Smooth muscle cell of the brain vasculature (primary cell): ENCODE measurements around the gene ADCYAP1R1.

Experiments used
- DNase-seq: peaks from one replicate; pipeline ENCODE4 v3.0.0-alpha.2; 2012; ENCODE audit warnings: low read depth, low spot score

Gene ADCYAP1R1

DNA sequence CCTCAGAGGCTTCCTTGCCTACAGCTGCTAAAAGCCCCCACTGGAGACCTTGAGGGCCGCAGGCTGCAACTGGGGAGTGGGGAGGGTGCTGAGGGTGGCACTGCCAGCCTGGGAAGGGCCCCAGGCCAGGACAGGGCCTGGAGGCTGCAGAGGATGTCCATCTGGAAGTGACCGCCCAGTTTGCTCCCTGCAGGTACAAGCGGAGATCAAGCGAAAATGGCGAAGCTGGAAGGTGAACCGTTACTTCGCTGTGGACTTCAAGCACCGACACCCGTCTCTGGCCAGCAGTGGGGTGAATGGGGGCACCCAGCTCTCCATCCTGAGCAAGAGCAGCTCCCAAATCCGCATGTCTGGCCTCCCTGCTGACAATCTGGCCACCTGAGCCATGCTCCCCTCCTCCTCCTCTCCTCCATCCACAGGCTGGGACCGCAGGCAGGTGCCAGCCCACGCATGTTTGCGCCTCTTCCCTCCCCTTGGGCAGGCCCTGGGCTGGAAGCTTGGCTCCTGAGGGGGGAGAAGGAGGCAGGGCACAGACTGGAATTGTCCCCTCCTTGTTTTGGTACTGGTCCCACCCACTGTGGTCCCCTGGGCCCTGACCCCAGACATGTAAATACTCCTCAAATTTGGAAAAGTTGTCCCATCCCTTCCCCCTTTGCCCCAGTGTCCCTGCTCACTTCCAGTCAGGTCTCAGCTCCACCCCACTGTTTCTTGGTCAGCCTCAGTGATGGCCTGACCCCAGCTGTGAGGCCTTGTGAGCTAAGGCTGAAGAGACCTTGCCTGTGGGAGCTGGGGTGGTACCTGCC lies 54.4 kb downstream of the ADCYAP1R1 start:
- no peak for DNase-seq

DNA sequence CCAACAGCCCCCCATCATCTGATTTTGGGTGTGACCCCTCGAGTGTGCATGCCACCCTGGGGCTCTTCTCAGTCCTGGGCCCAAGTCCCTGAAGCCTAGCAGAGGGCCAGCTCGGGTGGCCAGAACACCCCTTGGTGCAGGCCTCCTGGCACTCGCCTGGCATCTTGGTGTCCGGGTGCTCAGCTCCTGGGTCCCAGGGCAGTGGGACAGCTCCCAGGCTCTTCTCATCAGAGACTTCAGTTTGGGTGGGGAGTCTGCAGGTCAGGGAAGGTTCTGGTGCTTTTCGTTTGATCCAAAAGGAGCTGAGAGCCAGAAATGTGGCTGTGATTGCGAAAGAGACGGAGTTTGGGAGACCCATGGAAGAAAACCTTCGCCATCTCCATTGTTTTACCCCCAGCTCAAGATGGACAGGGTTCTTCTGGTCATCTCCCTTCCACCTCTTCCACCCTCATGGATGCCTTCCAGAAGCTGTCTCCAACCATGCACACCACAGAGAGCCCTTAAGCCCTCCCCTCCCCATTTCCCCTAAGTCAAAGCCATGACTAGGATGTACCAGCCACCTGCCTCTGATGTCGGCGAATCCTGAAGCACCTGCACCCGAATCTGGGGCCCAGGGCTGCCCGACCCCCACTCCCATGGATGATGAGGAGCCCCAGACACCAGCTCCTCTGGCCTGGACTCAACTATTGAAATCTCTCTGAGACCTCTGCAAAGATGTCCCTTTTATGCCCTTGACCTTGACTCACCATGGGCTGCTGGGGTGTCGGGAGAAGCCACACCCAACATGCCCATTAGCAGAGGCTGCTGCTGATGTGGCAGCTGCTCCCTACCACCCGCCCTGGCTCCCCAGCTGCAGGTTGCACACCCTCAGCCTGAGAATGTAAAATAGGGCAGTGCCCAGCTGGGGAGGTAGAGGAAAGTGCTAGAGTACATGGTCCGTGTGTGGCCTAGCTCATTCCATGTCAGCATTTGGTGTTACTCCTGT lies 55.3 kb downstream of the ADCYAP1R1 start:
- no peak for DNase-seq

DNA sequence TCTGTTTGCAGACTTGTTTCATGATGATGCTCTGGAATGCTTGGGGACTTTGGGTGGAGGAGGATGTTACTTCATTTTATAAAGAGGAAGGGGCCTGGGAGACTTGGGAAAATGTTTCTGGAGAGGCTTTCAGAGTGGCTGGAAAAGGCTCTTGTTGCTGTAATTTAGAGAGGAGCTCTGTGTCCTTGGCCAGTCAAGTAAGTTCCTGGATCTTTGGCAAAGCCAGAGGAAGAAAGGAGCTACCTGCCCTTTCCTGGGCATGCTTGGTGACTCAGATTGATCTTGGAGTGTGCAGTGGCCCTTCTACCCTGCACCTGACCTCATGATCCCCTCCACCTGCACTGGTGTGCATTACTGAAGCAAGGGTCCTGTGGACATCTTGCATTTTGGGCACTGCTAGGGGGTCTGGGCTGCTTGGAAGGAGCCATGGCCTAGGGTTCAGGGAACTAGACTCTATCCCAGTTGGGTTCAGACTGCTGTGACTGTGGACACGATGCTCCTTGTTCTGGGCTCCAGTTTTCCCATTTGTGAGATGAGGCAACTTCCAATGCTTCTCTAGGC lies 56.1 kb downstream of the ADCYAP1R1 start:
- no peak for DNase-seq

DNA sequence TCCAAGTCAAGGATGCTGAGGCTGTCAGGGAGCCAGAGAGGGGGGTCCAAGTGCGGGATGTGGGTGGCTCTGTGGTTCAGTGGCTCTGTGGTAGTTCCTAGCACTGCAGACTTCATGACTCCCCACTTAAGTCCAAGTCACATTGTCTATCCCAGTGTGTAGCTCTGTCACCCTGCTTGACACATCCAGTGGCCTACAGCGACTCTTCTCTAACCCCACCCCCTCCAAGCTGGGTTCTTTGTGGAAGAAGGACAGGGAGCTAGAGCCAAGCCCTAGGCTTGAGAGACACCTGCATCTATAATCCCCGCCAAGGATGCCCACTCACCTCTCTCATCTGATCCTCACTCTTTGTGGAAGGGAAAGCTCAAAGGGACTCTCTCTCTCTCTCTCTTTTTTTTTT lies 57.6 kb downstream of the ADCYAP1R1 start:
- no peak for DNase-seq

DNA sequence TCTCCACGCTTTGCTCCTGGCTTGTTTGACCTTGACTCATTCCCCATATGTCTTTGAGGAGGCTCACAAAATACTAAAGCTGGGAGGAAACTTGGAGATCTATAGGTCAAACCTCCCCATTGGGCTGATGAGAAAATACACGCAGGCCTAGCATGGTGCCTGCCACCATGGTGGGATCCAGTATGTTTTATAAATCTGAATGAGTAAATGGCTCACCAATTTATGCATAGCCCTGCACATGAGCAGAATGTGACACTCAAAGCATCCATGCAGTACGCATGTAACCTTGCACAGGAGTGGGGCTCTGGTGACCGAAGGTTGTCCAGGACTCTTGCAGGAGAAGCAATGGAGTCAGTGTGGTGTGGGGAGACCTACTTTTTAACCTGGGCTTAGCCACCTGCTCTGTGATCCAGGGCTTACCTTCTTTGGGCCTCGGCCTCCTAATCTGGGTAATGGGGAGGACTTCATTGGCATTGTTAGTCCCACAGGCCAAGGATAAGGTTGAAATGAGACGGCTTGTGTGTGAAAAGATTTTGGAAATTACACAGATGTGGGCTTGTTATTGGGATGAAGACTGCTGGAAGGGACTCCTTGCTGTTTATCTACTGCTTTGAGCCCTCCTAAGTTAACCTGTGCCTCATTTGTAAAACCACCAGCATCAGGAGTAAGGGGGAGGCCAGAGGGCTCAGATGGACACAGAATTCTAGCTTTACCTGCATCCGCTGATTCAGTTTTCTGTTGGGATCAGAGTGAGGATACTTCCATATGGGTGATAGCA lies 58.4 kb downstream of the ADCYAP1R1 start:
- DNase-seq: no peak

DNA sequence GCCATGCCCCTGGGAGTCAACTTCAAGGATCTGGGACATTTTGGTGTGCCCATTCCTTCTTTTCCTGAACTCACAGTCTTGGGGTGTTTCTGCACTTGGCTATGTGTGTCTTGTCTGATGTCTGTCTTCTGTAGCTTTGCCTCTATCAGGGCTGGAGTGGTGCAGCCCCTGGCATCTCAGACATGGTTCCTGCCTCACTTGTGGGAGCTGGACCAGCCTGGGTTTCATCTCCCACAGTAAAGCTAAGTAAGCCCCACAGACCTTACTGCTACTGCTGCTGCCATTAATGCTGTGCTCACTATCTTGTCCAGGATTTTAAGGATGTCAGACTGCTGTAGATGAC lies 59.0 kb downstream of the ADCYAP1R1 start:
- DNase-seq: no peak

DNA sequence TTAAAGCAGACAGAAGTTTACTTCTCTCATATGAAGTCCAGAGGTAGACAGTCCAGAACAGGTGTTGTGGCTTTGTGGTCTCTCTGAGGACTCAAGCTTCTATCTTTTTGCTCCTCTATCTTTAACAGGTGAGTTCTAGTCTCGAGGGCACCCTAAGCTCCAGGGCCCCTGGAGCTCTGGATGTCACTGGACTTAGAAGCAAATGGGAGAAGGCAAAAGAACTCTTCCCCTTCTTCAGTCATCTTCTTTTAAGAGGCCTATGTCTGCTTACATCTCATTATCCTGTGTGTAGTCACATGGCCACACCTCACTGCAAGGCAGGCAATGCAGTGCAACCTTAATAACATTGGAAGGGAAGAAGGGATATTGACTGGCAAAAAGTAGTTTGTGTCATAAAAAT lies 61.6 kb downstream of the ADCYAP1R1 start:
- DNase-seq: no peak

DNA sequence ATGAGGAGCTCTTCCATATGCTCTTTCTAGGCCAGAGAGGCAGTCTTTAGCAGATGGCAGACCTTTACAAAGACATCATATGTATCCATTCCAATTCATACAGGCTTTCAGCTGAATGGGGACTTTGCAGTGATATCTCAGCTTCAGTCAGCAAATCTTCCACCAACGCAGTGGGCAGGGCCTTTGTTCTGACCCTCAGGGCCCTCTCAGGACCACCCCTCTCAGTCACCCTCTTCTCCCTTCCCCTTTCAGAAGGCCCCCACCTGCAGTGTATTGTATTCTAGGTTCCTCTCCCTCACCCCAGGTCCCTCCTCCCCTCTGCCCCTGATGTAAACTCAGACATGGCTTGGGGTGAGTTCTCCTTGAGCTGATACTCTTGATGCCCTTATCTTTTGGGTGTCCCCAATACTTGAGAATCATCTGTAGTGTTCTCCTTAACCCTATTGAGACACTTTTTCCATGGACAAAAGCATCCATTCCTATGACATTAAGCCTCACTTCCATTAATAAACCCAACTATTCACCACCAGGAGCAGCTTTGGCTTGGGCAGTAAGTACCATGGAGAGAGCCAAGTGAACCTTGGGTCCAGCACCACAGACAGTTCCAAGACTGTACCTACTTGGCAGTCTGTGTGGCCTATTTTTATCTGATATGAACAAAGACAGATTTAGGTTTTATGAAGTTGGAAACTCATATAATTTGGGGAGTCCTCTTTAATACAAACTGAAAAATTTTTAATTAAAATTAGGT lies 62.7 kb downstream of the ADCYAP1R1 start:
- peak; percentile 18 for DNase-seq

DNA sequence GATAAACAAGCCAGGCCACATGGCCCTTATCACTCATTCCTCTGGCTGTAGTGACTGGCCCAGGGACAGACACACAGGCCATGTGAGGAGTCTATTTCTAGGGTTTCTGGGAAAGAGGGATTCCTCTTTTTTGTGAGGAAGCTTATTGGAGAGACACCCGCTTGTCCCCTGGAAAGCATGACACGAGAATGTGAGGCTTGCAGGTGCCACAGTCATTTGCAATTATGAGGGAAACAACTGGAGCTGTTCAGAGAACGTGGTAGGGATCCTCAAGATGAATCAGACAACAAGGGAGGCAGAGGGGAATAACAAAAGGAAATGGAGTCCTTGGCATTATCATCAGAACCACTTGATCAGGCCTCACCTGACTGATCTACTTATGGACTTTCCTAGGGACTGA lies 64.5 kb downstream of the ADCYAP1R1 start:
- no peak for DNase-seq

DNA sequence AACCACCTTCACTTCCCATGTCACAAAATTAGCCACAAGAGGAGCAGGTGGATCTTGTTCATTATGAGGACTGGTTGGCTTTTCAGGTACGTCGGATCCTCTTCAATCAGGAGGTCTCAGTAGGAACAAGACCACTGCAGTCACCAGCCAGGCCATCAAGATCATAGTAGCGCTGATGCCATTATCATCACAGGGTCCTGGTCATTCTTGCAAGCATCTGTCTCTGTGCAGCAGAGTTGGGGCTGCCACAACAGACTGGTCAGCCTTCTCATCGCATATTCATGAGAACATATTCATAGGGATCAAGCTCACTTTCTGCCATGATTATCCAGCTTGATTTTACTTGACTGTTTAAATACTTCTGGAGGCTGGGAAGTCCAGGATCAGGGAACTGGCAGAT lies 67.1 kb downstream of the ADCYAP1R1 start:
- no peak for DNase-seq

DNA sequence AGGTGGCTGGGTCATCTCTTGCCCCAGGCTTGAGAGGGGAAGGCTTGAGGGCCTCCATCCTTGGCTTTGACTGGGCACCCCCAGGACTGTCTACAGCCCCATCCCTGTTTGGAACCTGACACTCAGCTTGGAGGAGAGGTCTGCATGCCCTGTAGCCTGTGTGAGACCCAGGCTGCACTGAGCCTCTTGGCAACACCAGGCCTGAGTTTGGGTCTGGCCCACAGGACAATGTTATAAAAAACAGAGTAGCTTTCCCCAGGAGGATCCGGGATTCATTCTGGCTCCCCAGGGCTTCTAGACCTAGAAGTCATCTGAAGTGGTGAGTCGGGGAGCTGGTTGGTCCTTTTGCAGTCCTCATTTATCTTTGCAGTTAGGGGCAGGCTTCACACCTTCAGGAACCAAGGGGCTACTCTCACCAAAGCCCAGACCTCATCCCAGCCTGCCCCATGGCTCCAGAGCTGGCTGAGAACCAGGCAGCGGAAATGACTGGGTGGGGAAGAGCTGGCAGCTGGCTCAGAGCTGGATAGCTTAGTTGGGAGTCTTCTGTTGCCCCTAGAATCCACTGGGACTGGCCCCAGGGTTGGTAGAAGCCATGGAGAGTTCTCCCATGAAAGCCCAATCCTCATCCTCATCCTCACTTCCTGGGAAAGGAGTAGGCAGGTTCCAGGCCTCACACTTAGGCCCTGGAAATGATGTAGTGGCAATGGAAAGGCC lies 68.8 kb downstream of the ADCYAP1R1 start:
- no peak for DNase-seq

DNA sequence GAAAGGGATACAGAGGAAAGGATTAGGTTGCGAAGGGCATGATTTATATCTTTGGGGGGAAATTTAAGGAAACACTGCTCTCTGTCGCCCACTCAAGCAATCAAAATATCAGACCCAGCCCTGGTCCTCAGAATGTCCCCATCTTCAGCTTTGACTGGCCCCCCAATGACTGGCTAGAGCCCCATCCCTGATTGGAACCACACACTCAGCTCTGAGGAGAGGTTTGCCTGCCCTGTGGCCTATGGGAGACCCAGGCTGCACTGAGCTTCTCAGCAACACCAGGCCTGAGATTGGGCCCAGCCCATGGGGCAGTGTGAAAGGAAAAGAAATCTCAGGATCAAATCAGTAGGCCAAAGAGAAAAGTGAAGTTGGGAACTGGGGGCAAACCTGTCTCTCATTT lies 69.5 kb downstream of the ADCYAP1R1 start:
- DNase-seq: no peak

DNA sequence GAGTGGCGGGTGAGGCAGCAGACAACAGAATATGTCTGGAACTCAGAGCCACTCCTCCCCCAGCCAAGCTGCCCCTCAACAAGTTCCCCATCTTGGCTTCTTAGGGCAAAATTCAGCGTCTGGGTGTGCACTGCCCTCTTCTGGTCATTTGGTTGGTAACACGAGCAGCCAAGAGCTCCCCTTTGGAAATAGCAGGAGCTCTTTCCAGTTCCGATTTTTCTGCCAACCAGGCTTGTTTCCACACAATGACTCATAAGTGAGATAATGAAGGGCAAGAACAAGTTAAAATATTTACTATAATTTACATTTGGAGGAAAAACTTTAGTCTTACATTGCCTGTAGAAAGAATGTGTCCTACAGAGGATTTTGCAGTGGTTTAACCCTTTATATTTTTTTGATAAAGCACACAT lies 70.5 kb downstream of the ADCYAP1R1 start:
- DNase-seq: peak; percentile 68

DNA sequence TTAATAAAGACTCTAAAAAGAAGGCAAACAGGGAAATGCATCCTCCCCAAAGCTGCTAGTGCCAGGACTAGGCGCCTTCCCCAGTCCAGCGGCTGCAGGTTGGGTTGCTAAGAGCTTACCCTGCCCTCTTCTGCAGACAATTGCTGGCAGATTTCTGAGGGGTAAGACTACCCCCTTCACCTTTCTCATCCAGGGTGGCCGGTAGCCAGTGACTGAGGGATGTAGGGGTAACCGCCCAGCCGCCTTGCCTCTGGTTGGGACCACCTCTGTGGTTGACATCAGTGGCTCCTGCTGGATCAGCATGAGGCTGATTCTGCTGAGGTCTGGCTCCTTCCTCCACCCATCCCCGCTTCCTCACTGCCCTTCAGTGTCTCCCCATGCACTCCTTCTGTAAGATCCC lies 71.2 kb downstream of the ADCYAP1R1 start:
- DNase-seq: no peak

DNA sequence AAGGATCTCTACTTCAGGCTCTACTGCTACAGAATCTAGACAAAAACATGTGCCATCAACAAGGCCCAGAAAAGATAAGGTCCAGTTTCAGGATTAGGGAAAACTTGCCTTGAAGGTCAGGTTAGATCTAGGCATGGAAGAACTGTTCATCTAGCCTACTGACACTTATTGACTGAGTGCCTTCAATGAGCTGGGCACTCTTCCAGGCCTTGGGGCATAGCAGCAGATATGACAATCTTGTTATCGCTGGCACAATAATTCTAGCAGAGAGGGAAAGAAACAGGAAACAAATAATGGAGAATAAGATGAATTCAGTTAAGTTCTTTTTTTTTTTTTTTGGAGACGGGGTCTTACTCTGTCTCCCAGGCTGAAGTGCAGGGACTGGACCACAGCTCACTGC lies 71.6 kb downstream of the ADCYAP1R1 start:
- DNase-seq: no peak

DNA sequence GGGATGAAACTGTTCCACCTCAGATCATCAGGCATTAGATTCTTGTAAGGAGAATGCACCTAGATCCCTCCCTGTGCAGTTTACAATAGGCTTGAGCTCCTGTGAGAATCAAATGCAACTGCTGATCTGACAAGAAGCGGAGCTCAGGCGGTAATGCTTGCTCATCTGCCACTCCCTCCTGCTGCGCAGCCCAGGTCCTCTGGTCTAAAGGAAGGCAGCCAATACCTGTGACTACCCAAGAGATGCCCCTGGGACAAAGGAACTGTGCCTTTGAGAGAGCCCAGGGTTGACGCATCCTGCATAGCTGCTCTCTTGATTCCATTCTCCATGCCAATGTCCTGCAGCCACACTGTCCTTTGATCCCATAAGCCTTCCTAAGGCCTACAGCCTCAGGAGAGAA lies 73.1 kb downstream of the ADCYAP1R1 start:
- DNase-seq: no peak

DNA sequence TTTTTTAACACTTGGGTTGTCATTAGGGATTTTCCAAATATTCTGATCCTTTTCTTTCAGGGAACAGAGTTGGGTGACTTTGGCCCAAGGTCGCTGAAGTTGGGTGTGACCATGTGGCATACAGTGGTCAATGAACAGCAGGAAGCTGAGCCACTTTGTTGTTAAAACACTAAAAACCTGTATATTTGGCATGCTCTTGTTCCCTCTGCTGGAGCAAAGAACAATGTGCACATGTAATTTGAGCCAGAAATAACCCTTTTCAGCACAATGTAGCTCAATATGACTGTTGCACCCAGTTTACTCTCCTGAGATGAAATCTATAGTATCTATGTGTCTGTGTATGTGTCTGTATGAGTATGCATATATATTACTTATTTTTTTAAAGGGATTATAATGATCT lies 74.9 kb downstream of the ADCYAP1R1 start:
- DNase-seq: peak; percentile 7

DNA sequence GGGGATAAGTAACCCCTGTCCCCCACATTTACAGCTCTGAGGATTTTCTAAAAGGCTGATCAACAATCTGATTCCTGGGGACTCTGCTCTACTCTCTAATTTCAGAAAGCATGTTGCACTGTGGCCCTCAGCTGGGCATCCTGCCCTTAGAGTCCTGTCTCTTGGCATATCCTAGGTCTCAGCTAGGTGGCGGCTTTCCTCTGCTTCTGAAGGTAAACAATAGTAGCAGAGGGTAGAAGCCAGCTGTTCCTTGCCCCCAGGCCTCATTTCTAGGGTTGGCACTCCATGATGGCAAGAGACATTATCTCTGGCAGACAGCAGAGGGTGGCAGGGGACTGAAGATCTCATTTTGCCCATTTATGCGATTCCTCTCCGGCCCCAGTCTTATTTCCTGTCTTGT lies 77.0 kb downstream of the ADCYAP1R1 start:
- no peak for DNase-seq

DNA sequence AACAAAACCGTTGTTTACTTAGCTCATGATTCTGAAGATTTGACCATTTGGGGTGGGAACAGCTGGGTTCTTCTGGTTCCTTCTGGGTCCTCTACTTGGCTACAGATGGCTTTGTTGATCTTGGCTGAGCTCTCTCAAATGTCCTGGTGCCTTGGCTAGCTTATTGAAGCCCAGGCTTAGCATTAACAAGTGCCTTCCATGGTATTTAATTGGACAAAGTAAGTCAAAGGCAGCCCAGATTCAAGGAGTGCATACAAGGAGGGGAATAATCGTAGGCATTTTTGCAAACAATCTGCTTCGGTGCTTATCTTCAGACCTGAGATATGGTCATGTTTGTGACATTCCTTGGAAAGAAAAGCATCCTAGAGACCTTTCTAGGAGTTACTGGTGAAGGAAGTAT lies 81.4 kb downstream of the ADCYAP1R1 start:
- no peak for DNase-seq
